SK-N-DZ (cell line): Measurements from ENCODE around the gene MRTFB.
A peak's percentile ranks its signal among the peaks of the same experiment; 100 is the strongest.

Experiments used
- DNase-seq: peaks from one replicate; pipeline ENCODE4 v3.0.0-alpha.2; 2015; ENCODE audit warnings: low spot score

Gene MRTFB

GRCh38 chr16:14063618-14064581 is 7.2 kb upstream of the MRTFB start:
- no peak for DNase-seq

DNA sequence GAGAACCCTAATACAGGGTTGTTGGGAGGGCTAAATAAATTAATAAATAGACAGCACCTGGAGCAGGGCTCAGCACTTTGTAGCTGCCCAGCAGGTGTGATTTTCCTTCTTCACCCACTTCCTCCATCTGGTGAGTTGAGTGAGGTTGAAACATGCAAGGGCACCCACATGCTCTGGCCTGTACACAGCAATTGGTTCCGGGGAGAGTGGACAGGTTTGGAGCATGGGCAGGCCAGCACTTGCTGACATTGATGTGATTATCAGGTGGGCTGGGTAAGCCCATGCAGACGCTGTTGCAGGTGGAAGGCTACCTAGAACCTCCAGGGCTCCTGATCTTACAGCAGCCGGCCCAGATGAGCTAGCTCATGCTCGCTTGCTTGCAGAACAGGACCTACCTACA is 1.3 kb upstream of the MRTFB start:
- DNase-seq = no peak

DNA sequence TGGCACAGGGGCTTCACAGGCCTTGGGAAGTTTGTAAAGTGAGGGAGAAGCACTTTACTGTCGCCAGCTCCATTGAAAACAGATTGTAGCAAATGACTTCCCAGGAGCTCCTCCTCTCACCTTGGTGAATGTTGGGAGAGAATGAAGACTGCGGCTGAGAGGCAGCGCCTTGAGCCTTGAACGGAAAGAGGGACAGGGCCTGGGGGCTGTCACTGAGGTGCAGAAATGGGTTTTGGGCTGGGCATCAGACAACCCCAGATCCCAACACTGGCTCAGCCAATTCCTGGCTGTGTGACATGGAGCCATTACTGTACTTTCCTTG is 603 bp upstream of the MRTFB start:
- DNase-seq = no peak

- DNase-seq = peak; percentile 15
These were observed 605 bp downstream of the MRTFB start for GRCh38 chr16:14071576-14072271.

GRCh38 chr16:14072360-14072759 is 1.2 kb downstream of the MRTFB start:
- DNase-seq = no peak

GRCh38 chr16:14074544-14074943 is 3.4 kb downstream of the MRTFB start:
- no peak for DNase-seq

- DNase-seq = no peak
These were observed 6.8 kb downstream of the MRTFB start for GRCh38 chr16:14077918-14078317.

DNA sequence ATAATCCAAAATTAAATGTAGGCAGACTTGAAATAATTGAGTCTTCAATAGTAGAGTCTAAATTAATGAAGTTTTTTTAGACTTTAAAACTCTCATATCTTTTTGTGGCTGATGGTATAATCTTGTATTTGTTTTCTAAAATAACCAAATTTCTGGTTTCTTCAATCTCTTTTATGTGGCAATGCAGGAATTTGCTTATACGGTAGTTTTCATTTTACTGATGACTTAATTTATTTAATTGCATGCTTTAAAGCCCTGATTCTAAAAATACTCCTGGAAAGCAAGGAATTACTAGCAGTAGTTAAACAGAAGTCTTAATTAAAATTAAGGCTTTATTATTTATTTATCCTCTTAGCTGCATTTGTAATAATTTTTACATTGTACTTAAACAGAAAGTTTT is 15.4 kb downstream of the MRTFB start:
- DNase-seq = no peak

GRCh38 chr16:14087181-14087580 is 16.1 kb downstream of the MRTFB start:
- DNase-seq = no peak

GRCh38 chr16:14087590-14088154 is 16.6 kb downstream of the MRTFB start:
- DNase-seq = no peak

- no peak for DNase-seq
These were observed 17.1 kb downstream of the MRTFB start for GRCh38 chr16:14088155-14088753.

DNA sequence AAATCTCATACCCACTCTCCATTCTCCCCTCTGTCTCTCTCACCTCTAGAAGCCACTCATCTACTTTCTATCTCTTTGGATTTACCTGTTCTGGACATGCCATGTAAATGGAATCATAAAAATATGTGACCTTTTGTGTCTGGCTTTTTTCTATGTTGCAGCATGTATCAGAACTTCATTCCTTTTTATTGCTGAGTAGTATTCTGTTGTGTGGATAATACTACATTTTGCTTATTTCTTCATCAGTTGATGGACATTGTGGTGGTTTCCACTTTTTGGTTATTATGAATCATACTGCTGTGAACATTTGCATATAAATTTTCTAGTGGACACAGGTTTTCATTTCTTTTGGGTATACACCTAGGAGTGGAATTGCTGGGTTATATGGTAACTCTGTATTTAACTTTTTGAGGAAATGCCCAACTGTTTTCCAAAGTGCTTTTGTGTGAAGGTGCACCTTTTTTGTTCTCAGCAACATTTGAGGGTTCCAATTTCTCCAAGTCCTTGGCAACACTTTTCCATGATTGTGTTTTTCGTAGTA is 18.2 kb downstream of the MRTFB start:
- DNase-seq = no peak

- no peak for DNase-seq
These were observed 21.4 kb downstream of the MRTFB start for GRCh38 chr16:14092561-14092960.

- DNase-seq = no peak
These were observed 24.9 kb downstream of the MRTFB start for GRCh38 chr16:14095883-14096551.

- no peak for DNase-seq
These were observed 26.3 kb downstream of the MRTFB start for GRCh38 chr16:14097182-14097959.

DNA sequence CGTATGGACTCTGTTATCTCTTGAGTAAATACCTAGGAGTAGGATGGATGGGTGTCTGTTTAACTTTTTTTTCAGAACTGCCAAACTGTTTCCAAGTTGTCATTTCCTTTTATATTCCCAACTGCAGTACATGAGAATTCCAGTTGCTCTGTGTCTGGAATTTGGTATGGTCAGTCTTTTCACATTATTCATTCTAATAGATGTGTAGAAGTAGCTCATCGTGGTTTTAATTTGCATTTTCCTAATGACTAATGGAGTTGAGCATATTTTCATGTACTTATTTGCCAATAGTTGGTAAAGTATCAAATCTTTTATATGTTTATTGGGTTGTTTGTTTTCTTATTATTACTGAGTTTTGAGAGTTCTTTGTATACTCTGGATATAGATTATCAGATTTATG is 27.0 kb downstream of the MRTFB start:
- no peak for DNase-seq

DNA sequence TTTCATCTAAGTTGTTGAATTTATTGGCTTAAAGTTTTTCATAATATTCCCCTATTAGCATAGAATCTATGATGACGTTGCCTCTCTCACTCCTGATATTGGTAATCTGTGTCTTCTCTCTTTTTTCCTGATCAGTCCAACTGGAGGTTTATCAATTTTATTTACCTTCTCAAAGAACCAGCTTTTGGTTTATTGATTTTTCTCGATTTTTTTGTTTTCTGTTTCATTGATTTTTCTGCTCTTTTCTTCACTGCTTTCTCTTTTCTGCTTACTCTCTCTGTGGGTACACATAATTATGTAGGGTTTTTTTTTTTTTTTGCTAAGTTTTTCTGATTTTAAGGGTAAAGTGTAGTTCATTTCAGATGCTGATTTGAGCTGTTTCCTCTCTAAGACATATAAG is 29.7 kb downstream of the MRTFB start:
- no peak for DNase-seq

GRCh38 chr16:14101415-14101814 is 30.3 kb downstream of the MRTFB start:
- no peak for DNase-seq

DNA sequence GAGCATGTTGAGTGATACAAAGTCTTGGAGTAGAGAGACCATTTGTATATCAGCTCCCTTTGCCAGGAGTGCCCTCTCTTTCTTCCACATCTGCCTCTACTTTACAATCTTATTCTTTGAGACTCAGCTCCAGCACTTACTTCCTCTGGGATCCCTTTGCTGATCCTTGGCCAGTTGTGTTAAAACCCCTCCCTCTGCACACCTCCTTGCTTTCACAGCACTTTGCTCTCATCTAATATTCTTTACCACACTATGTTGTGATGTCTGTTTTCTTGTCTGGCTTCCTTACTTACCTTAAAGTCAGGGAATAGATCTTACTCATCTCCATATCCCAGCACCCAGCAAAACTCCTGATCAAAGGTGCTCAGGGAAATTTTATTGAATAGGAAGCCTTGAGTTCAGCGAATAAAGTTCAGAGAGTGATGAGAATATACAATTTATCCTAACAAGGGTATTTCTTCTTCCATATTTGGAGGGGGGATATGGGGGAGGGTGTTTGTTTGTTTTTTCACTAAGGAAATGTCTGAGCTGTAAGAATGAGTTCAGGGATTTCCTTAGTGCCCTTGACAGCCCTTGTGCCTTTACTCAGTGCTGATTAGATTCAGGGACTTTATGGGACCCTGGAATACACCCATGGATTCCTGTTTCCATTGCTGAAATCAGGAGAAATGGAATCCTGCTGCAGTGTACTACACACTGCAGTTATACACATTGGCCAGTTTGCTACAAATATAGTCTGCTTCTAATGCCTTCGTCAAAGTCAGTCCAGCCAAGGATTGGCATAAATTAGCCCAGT is 32.0 kb downstream of the MRTFB start:
- no peak for DNase-seq

- DNase-seq = no peak
These were observed 32.9 kb downstream of the MRTFB start for GRCh38 chr16:14104066-14104465.
